H9 (cell line): Measurements from ENCODE around the gene ATG2B. TPM values are rescaled to one million over a fixed set of nuclear protein-coding genes. Genes with fewer than 3 reads are reported as not detected.

Experiments used
- DNase-seq: peaks from one replicate; pipeline ENCODE4 v3.0.0-alpha.2; 2017
- H2AFZ ChIP-seq: one replicate; pipeline ENCODE4 v1.6.1; 2013; ENCODE audit warnings: mild to moderate bottlenecking, low read length, control low read depth, moderate library complexity
- H2AK5ac ChIP-seq: 2 replicates; pipeline ENCODE4 v1.6.1; 2013; ENCODE audit warnings: low read length, control low read depth, mixed read lengths; ENCODE audit not compliant: insufficient read length
- H2BK120ac ChIP-seq: one replicate; pipeline ENCODE4 v1.6.1; 2013; ENCODE audit warnings: low read depth, mild to moderate bottlenecking, low read length, control low read depth, inconsistent platforms; ENCODE audit not compliant: poor library complexity, severe bottlenecking
- H2BK12ac ChIP-seq: 2 replicates; pipeline ENCODE4 v1.6.1; 2013; ENCODE audit warnings: low read length, control low read depth, mixed read lengths, low read depth; ENCODE audit not compliant: insufficient read length
- H2BK15ac ChIP-seq: 2 replicates; pipeline ENCODE4 v1.6.1; 2013; ENCODE audit warnings: low read depth, low read length, control low read depth
- H2BK20ac ChIP-seq: one replicate; pipeline ENCODE4 v1.6.1; 2013; ENCODE audit warnings: low read depth, mild to moderate bottlenecking, low read length, control low read depth, inconsistent platforms; ENCODE audit not compliant: poor library complexity, severe bottlenecking
- H2BK5ac ChIP-seq: 2 replicates; pipeline ENCODE4 v1.6.1; 2013; ENCODE audit warnings: low read length, control low read depth, mixed read lengths; ENCODE audit not compliant: insufficient read length
- H3K14ac ChIP-seq: 2 replicates; pipeline ENCODE4 v1.6.1; 2013; ENCODE audit warnings: low read length, control low read depth; ENCODE audit not compliant: insufficient read depth
- H3K18ac ChIP-seq: 2 replicates; pipeline ENCODE4 v1.6.1; 2013; ENCODE audit warnings: low read depth, mild to moderate bottlenecking, mixed read lengths, low read length, control low read depth; ENCODE audit not compliant: insufficient read length
- H3K23ac ChIP-seq: 2 replicates; pipeline ENCODE4 v1.6.1; 2013; ENCODE audit warnings: low read length, control low read depth, mixed read lengths, low read depth; ENCODE audit not compliant: insufficient read length
- H3K23me2 ChIP-seq: 2 replicates; pipeline ENCODE4 v1.6.1; 2013; ENCODE audit warnings: low read depth, mild to moderate bottlenecking, mixed read lengths, low read length, control low read depth; ENCODE audit not compliant: insufficient read length, poor library complexity, severe bottlenecking
- H3K27ac ChIP-seq: 2 replicates; pipeline ENCODE4 v1.5.1; 2013; ENCODE audit warnings: low read length, control low read depth, mixed read lengths, low read depth; ENCODE audit not compliant: insufficient read length
- H3K27me3 ChIP-seq: 2 replicates; pipeline ENCODE4 v1.6.1; 2013; ENCODE audit warnings: low read length, control low read depth, inconsistent platforms; ENCODE audit not compliant: insufficient read depth
- H3K4ac ChIP-seq: 2 replicates; pipeline ENCODE4 v1.6.1; 2013; ENCODE audit warnings: low read depth, mild to moderate bottlenecking, control low read depth, inconsistent platforms, low read length, moderate library complexity
- H3K4me1 ChIP-seq: 2 replicates; pipeline ENCODE4 v1.6.1; 2013; ENCODE audit warnings: low read length, control low read depth, inconsistent platforms; ENCODE audit not compliant: insufficient read depth
- H3K4me2 ChIP-seq: 2 replicates; pipeline ENCODE4 v1.6.1; 2013; ENCODE audit warnings: low read length, control low read depth, mixed read lengths; ENCODE audit not compliant: insufficient read length, insufficient read depth
- H3K56ac ChIP-seq: 2 replicates; pipeline ENCODE4 v1.6.1; 2013; ENCODE audit warnings: low read depth, mild to moderate bottlenecking, mixed read lengths, low read length, control low read depth; ENCODE audit not compliant: insufficient read length
- H3K79me1 ChIP-seq: 2 replicates; pipeline ENCODE4 v1.6.1; 2013; ENCODE audit warnings: low read depth, mild to moderate bottlenecking, moderate library complexity, low read length, control low read depth, inconsistent platforms; ENCODE audit not compliant: insufficient read depth, poor library complexity, severe bottlenecking
- H3K79me2 ChIP-seq: 2 replicates; pipeline ENCODE4 v1.6.1; 2013; ENCODE audit warnings: low read length, control low read depth, inconsistent platforms; ENCODE audit not compliant: insufficient read depth
- H3K9ac ChIP-seq: 2 replicates; pipeline ENCODE4 v1.6.1; 2013; ENCODE audit warnings: low read length, control low read depth, mixed read lengths; ENCODE audit not compliant: insufficient read length; ENCODE audit errors: extremely low read depth
- H3K9me3 ChIP-seq: one replicate; pipeline ENCODE4 v1.6.1; 2013; ENCODE audit warnings: low read depth, low read length, inconsistent platforms; ENCODE audit not compliant: control insufficient read depth
- H3T11ph ChIP-seq: one replicate; pipeline ENCODE4 v1.6.1; 2013; ENCODE audit warnings: mild to moderate bottlenecking, low read length, control low read depth, inconsistent platforms
- H4K20me1 ChIP-seq: one replicate; pipeline ENCODE4 v1.6.1; 2013; ENCODE audit not compliant: control insufficient read depth, insufficient read length, insufficient read depth
- H4K5ac ChIP-seq: 2 replicates; pipeline ENCODE4 v1.6.1; 2013; ENCODE audit warnings: low read depth, mild to moderate bottlenecking, mixed read lengths, low read length, control low read depth; ENCODE audit not compliant: insufficient read length
- H4K8ac ChIP-seq: replicated peaks from 2 replicates; pipeline ENCODE4 v1.6.1; 2013; ENCODE audit warnings: low read length, control low read depth, mixed read lengths, low read depth; ENCODE audit not compliant: insufficient read length
- H4K91ac ChIP-seq: 2 replicates; pipeline ENCODE4 v1.6.1; 2013; ENCODE audit warnings: low read depth, mild to moderate bottlenecking, moderate library complexity, mixed read lengths, low read length, control low read depth; ENCODE audit not compliant: insufficient read length
- H3K27ac Mint-ChIP-seq, 3 experiments: 2 replicates in 2 of 3; 3 replicates in 1 of 3; pipeline ENCODE4 v1.8.0; 2020 to 2021; ENCODE audit warnings: mixed read lengths in 3 of 3, mild to moderate bottlenecking in 1 of 3, moderate library complexity in 1 of 3
- H3K27me3 Mint-ChIP-seq: 2 replicates; pipeline ENCODE4 v1.8.0; 2021; ENCODE audit warnings: low read depth, mild to moderate bottlenecking, moderate library complexity, mixed read lengths
- H3K36me3 Mint-ChIP-seq, 3 experiments: 2 replicates in 2 of 3; 3 replicates in 1 of 3; pipeline ENCODE4 v1.8.0; 2020 to 2021; ENCODE audit warnings: low read depth in 3 of 3, mixed read lengths in 3 of 3; ENCODE audit not compliant: insufficient read depth in 1 of 3
- H3K4me1 Mint-ChIP-seq, 2 experiments: 2 replicates each; pipeline ENCODE4 v1.8.0; 2020; ENCODE audit warnings: mixed read lengths in 2 of 2
- H3K4me3 Mint-ChIP-seq, 2 experiments: 2 replicates in 1 of 2; 3 replicates in 1 of 2; pipeline ENCODE4 v1.8.0; 2020 to 2021; ENCODE audit warnings: mild to moderate bottlenecking in 2 of 2, mixed read lengths in 2 of 2, moderate library complexity in 1 of 2
- H3K9me3 Mint-ChIP-seq, 2 experiments: 2 replicates in 1 of 2; 3 replicates in 1 of 2; pipeline ENCODE4 v1.8.0; 2020; ENCODE audit warnings: mild to moderate bottlenecking in 2 of 2, mixed read lengths in 2 of 2, moderate library complexity in 1 of 2
- WGBS: extraction: QIAGEN DNeasy Blood & Tissue Kit; methylation state at CpG from one replicate; pipeline ENCODE4 v1.1.7; 2013; ENCODE audit warnings: missing lambda C conversion rate, low lambda C conversion rate, mixed read lengths; ENCODE audit not compliant: insufficient read length; ENCODE audit errors: extremely low coverage; 5-methylcytosine and 5-hydroxymethylcytosine counted together
- total RNA-seq: library from RNA; stranded (reverse); gene quantifications from 2 replicates; pipeline ENCODE4 v1.2.1, GENCODE V29; 2021
- TF ChIP-seq, protein P1 (sequence below): fragments of 200-600 bp; sonication (generic); conservative IDR thresholded peaks from 3 replicates; pipeline ENCODE4 v1.8.0; 2021; ENCODE audit warnings: antibody characterized with exemption, mild to moderate bottlenecking

The ATG2B gene
- total RNA-seq, 1 experiment from 2014 or later = 12.6 TPM

DNA sequence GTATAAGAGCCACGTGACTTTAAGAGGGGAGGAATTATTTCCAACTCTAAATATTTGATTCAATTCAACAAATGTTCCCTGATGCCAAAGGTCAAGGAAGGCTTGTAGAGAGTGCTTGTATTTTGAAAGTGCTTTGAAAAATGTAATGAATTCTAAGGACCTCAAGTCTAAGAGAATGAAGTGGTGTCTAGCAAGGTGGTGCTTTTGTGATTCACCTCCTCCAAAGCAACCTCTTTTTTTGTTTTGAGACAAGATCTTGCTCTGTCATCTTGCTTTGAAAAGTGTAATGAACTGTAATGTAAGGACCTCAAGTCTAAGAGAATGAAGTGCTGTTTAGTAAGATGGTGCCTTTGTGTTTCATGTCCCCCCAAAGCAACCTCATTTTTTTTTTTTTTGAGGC lies 42.5 kb upstream of the ATG2B start:
- no peak overlapping the region for H4K8ac ChIP-seq
- H2BK120ac ChIP-seq = no peak overlapping the region
- no peaks in the 10 kb centered on the region for H3K27me3 ChIP-seq
- Mint-ChIP-seq H3K27ac (0 out of 7 replicates have a peak overlapping the region, but pooled peaks of 1 of the 3 experiments have one; percentile 7), H3K36me3 (no peaks in the 10 kb centered on the region), H3K4me1 (no peaks in the 10 kb centered on the region), H3K9me3 (no peaks in the 10 kb centered on the region), H3K4me3 (no peak overlapping the region), H3K27me3 (no peaks in the 10 kb centered on the region)
- no peaks in the 10 kb centered on the region for H3K4me1 ChIP-seq
- no peak overlapping the region for H2AFZ ChIP-seq
- no peak overlapping the region for H2AK5ac ChIP-seq
- H2BK15ac ChIP-seq = no peak overlapping the region
- no peak overlapping the region for H3K4me2 ChIP-seq
- no CpG with 5 or more reads among the region's 1 CpG for WGBS
- H3K9ac ChIP-seq = no peak overlapping the region
- no peaks in the 10 kb centered on the region for H3K79me1 ChIP-seq
- no peak overlapping the region for H3K14ac ChIP-seq
- H3K27ac ChIP-seq = no peak overlapping the region
- no peak overlapping the region for H3K56ac ChIP-seq
- no peak overlapping the region for H2BK5ac ChIP-seq
- no peak overlapping the region for H3K4ac ChIP-seq
- no peak overlapping the region for H4K91ac ChIP-seq
- no peak overlapping the region for H3T11ph ChIP-seq
- no peak overlapping the region for H2BK12ac ChIP-seq
- H3K18ac ChIP-seq = no peak overlapping the region
- no peak for DNase-seq
- H3K79me2 ChIP-seq = no peaks in the 10 kb centered on the region
- H3K23ac ChIP-seq = no peak overlapping the region
- H2BK20ac ChIP-seq = no peak overlapping the region
- no peaks in the 10 kb centered on the region for H3K9me3 ChIP-seq
- H4K5ac ChIP-seq = no peak overlapping the region
- H3K23me2 ChIP-seq = no peaks in the 10 kb centered on the region
- TF ChIP-seq, protein P1, sequence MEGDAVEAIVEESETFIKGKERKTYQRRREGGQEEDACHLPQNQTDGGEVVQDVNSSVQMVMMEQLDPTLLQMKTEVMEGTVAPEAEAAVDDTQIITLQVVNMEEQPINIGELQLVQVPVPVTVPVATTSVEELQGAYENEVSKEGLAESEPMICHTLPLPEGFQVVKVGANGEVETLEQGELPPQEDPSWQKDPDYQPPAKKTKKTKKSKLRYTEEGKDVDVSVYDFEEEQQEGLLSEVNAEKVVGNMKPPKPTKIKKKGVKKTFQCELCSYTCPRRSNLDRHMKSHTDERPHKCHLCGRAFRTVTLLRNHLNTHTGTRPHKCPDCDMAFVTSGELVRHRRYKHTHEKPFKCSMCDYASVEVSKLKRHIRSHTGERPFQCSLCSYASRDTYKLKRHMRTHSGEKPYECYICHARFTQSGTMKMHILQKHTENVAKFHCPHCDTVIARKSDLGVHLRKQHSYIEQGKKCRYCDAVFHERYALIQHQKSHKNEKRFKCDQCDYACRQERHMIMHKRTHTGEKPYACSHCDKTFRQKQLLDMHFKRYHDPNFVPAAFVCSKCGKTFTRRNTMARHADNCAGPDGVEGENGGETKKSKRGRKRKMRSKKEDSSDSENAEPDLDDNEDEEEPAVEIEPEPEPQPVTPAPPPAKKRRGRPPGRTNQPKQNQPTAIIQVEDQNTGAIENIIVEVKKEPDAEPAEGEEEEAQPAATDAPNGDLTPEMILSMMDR = no peak
- H4K20me1 ChIP-seq = no peaks in the 10 kb centered on the region
